ENCODE results near the gene ETS1. TPM values are rescaled to one million over a fixed set of nuclear protein-coding genes. Genes with fewer than 3 reads are reported as not detected.

ETS1 gene
- total RNA-seq, 1 donor from 2014 or later: 121 TPM

DNA sequence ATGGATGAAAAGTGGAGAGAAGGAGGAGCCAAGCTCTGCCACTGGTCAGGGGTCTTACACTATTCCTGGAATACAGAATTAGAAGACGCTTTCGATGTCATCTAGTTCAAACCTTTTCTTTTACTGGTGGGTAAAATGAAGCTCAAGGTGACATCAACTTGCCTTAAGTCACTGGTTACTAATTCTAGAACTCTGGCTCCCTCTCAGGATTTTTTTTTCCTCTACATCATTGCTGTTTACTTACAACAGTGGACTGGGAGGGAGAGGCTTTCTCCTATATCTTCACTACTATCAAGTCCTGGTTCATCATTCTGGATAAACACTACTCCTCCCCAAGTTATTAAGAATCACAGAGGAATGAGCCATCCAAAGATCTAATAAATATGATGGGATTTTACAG lies 82.9 kb downstream of the ETS1 start:
- H3K4me1 ChIP-seq: peaks cover 99% of the 10 kb centered on the region
- DNase-seq: no peak
- no peak overlapping the region for H3K27ac ChIP-seq
- intact Hi-C loops (cut with DNase I): no loop called here
- no peaks in the 10 kb centered on the region for H3K27me3 ChIP-seq
- H3K4me3 ChIP-seq: no peak overlapping the region
- no peaks in the 10 kb centered on the region for H3K9me3 ChIP-seq
- no peak for ATAC-seq
- TF ChIP-seq, protein P1, sequence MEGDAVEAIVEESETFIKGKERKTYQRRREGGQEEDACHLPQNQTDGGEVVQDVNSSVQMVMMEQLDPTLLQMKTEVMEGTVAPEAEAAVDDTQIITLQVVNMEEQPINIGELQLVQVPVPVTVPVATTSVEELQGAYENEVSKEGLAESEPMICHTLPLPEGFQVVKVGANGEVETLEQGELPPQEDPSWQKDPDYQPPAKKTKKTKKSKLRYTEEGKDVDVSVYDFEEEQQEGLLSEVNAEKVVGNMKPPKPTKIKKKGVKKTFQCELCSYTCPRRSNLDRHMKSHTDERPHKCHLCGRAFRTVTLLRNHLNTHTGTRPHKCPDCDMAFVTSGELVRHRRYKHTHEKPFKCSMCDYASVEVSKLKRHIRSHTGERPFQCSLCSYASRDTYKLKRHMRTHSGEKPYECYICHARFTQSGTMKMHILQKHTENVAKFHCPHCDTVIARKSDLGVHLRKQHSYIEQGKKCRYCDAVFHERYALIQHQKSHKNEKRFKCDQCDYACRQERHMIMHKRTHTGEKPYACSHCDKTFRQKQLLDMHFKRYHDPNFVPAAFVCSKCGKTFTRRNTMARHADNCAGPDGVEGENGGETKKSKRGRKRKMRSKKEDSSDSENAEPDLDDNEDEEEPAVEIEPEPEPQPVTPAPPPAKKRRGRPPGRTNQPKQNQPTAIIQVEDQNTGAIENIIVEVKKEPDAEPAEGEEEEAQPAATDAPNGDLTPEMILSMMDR (IDR thresholded peaks at IDR 0.05): no peak
- peaks cover 4% of the 10 kb centered on the region for H3K36me3 ChIP-seq

DNA sequence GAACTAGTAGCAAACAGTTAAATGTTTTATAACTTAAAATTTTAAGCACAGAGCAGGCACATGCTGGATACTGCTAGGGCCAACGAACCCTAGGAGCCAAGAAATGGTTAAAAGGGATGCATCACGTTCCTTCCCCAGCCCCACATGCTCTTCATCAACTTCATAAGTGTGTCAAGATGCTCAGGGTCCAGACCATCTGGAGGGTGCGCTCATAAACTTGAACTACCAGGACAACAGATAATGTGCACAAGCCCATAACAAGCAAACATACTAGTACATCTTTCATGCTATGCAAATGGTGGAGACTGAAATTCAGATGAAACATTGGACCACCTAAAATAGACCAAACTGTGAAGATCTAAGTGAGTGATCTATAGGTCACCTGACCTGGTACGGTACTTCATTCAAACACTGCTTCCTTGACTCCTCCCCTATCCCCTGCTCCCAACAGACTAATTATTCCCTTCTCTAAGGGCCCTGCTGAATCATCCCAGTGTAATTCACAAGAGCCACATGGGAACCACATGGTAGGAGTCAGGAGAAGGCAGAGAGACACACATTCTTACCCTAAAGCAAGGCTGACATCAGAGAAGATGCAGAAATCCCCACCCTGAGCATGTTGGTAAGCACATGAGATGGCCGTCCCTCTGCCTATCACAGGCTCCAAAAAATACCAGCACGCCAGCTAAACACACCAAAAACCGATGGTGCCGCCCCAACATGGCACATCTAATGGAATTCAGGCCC lies 83.9 kb downstream of the ETS1 start:
- intact Hi-C loops (cut with DNase I): no loop called here
- no peaks in the 10 kb centered on the region for H3K27me3 ChIP-seq
- TF ChIP-seq, protein P1 (IDR thresholded peaks at IDR 0.05): no peak
- H3K9me3 ChIP-seq: no peaks in the 10 kb centered on the region
- H3K36me3 ChIP-seq: peaks cover 4% of the 10 kb centered on the region
- no peak overlapping the region for H3K27ac ChIP-seq
- H3K4me1 ChIP-seq: peaks cover 100% of the 10 kb centered on the region
- ATAC-seq: no peak
- no peak overlapping the region for H3K4me3 ChIP-seq
- no peak for DNase-seq

DNA sequence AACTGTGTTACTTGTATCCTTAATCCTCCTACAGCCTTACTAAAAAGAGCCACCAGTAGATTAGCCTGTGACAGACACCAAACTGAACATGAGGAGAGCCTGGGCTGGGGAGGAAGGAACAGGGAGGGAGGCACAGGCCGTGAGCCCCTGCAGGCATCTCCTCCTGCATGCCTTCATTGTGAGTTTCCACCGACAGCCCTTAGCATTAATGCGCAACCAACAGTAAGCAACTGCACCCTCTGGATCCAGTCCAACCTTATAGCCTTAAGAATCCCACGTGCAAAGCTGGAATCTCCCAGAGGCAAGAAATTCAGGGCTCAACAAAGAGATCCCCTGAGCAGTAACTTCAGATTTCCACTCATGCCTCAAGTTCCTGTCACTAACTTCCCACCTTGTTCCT lies 84.6 kb downstream of the ETS1 start:
- TF ChIP-seq, protein P1 (IDR thresholded peaks at IDR 0.05): no peak
- ATAC-seq: no peak
- Histone ChIP-seq H3K4me3 (no peak overlapping the region), H3K27ac (peak overlapping the region; percentile 24), H3K36me3 (peaks cover 4% of the 10 kb centered on the region), H3K27me3 (no peaks in the 10 kb centered on the region), H3K9me3 (no peaks in the 10 kb centered on the region), H3K4me1 (peaks cover 100% of the 10 kb centered on the region)
- no peak for DNase-seq
- intact Hi-C loops (cut with DNase I): no loop called here

DNA sequence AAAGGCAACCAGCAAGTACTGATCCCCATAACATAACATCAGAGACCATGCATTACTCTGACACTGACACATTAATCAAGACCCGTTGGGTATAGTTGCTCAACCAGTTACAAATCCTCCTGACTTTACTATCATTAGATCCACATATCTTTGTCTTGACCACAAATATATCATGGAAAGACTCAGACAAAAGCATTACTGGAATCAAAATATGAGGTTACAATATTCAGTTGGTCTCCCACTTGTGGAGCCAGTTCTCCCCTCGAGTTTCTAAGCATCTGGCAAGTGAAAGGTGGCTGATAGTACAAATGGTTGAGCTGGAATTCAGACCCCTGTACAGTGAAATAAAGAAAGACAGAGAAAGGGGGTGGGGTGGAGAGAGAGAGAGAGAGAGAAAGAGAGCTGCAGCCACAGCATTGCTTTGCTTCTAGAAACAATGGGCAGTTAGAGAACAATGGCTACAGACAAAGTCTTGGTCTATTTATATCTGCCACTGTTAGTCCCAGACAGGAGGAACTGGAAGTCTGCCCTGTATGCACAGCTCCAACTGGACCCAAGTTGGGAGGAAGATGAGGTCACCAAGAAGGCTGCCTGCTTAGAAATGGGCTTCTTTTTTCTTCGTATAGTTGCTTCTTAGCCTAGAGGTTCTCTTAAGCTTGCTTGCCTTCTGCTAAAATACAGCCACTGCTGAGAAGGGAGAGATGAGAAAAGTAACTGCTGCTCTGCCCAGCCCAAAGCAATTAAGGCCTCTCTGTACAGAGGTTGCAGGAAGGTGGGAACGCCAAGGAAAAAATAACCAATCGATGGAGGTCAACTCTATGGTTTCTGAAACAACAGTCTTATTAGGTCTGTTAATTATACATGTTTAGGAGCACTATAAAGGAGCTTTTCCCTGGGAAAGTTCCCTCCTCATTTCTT lies 85.5 kb downstream of the ETS1 start:
- intact Hi-C loops (cut with DNase I): no loop called here
- H3K9me3 ChIP-seq: no peaks in the 10 kb centered on the region
- peaks cover 4% of the 10 kb centered on the region for H3K36me3 ChIP-seq
- ATAC-seq: peak; percentile 56
- no peak for DNase-seq
- peak overlapping the region; percentile 24 for H3K27ac ChIP-seq
- no peaks in the 10 kb centered on the region for H3K27me3 ChIP-seq
- peaks cover 100% of the 10 kb centered on the region for H3K4me1 ChIP-seq
- TF ChIP-seq, protein P1 (IDR thresholded peaks at IDR 0.05): no peak
- H3K4me3 ChIP-seq: no peak overlapping the region

DNA sequence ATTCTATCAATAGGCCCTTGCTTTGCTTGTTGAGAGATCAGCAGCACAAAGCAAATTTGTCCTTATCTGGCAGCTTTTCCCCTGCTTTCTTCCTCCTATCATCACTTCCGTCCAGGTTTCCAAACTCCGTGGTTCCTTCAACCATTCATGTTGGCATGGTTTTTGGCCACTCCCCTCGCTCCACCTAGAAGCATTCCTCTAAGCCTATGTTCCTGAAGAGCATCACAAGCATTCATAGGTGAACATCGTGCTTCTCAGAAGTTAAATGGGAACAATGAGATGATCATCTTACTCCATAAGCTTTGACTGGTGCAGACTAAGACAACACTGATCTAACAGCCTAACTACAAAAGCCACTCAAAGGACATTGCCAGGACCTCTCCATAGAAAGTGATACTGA lies 86.3 kb downstream of the ETS1 start:
- Histone ChIP-seq H3K27me3 (no peaks in the 10 kb centered on the region), H3K36me3 (peaks cover 4% of the 10 kb centered on the region), H3K9me3 (no peaks in the 10 kb centered on the region), H3K27ac (peak overlapping the region; percentile 18), H3K4me3 (no peak overlapping the region), H3K4me1 (peaks cover 100% of the 10 kb centered on the region)
- TF ChIP-seq, protein P1 (IDR thresholded peaks at IDR 0.05): no peak
- ATAC-seq (no peak), DNase-seq (no peak)
- intact Hi-C loops (cut with DNase I): no loop called here

Measured in upper lobe of right lung (tissue), 1 donor.